Activated CD4-positive, alpha-beta memory T cell treated with anti-CD3 and anti-CD28 coated beads, Interleukin-2, amount 10 ng/mL, durations not matched to agents 7 days and 5 days (primary cell): Measurements from ENCODE around the gene SNX13. TPM values are rescaled to one million over a fixed set of nuclear protein-coding genes. Genes with fewer than 3 reads are reported as not detected.
"Not testable (repeated sequence)": the region's sequence is repeated elsewhere in the genome, so short reads cannot be mapped to it uniquely, and the experiment has no call there.

Experiments
- CTCF ChIA-PET: fragments of 350-600 bp; sonication (Branson Sonifier 250); formaldehyde crosslinking; loops from one replicate; lab custom pipeline; 2021; ENCODE audit warnings: antibody characterized with exemption, inconsistent platforms; lab: Charles Lee
- POLR2A ChIA-PET: fragments of 350-600 bp; sonication (Branson Sonifier 250); formaldehyde crosslinking; loops from one replicate; lab custom pipeline; 2021; ENCODE audit warnings: antibody characterized with exemption; lab: Charles Lee
- DNase-seq: peaks from one replicate; pipeline ENCODE4 v3.0.0-alpha.2; 2020
- H3K27ac Mint-ChIP-seq: one replicate; pipeline ENCODE4 v1.8.0; 2021; ENCODE audit warnings: mild to moderate bottlenecking, mixed read lengths
- H3K27me3 Mint-ChIP-seq: one replicate; pipeline ENCODE4 v1.8.0; 2021; ENCODE audit warnings: mixed read lengths
- H3K36me3 Mint-ChIP-seq: one replicate; pipeline ENCODE4 v1.8.0; 2021; ENCODE audit warnings: low read depth, mixed read lengths
- H3K4me1 Mint-ChIP-seq: one replicate; pipeline ENCODE4 v1.8.0; 2021; ENCODE audit warnings: mixed read lengths
- H3K4me3 Mint-ChIP-seq: one replicate; pipeline ENCODE4 v1.8.0; 2021; ENCODE audit warnings: mild to moderate bottlenecking, mixed read lengths
- H3K9me3 Mint-ChIP-seq: one replicate; pipeline ENCODE4 v1.8.0; 2021; ENCODE audit warnings: mixed read lengths
- total RNA-seq, 2 experiments: library from RNA; stranded (reverse); gene quantifications; one replicate each; pipeline ENCODE4 v1.2.3, GENCODE V29; 2021

SNX13 gene
- total RNA-seq, 2 experiments from 2014 or later = 23.8 to 25.9 TPM

DNA sequence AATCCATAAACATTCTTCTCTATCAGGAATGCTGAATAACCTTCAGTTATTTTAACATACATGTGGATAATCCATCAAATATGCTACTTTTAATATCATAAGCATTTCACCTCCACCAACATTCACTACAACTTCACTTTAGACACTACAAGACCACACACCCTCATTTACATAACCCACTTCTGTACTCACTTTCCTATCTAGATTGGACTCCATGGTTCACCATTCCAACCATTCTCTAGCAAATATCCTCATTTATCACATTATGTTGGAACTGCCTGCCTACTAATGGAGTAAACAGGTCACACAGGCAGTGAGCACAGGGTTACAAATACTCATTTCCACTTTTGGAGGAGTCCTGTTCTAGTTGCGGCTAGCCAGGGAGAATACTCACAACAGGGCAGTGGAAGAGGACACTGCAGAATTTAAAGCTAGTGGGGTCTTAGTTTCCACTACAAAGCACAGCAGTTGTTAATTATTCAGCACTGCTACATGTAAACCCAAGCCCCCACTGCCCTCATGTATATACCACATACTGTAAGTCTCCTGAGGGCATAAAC is 18.4 kb downstream of the SNX13 start:
- DNase-seq = no peak
- ChIA-PET POLR2A (no interaction called here), CTCF (no interaction called here)
- Mint-ChIP-seq H3K36me3 (no peaks in the 10 kb centered on the region), H3K27ac (no peak overlapping the region), H3K27me3 (no peaks in the 10 kb centered on the region), H3K4me3 (no peak overlapping the region), H3K4me1 (peaks cover 2% of the 10 kb centered on the region), H3K9me3 (no peaks in the 10 kb centered on the region)

DNA sequence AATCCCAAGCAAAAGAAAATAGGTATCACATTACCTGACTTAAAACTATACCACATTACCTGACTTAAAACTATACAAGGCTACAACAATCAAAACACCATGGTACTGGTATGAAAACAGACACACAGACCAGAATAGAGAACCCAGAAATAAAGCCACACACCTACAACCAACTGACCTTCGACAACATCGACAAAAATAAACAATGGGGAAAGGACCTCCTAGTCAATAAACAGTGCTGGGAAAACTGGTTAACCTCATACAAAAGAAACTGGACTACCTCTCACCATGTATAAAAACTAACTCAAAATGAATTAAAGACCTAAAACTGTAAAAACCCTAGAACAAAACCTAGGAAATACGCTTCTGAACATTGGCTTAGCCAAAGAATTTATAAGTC is 22.5 kb downstream of the SNX13 start:
- Mint-ChIP-seq H3K4me3 (no peak overlapping the region), H3K9me3 (peaks cover 2% of the 10 kb centered on the region), H3K27ac (no peak overlapping the region), H3K27me3 (no peaks in the 10 kb centered on the region), H3K36me3 (no peaks in the 10 kb centered on the region), H3K4me1 (peaks cover 2% of the 10 kb centered on the region)
- ChIA-PET POLR2A (no interaction called here), CTCF (no interaction called here)
- DNase-seq = no peak

DNA sequence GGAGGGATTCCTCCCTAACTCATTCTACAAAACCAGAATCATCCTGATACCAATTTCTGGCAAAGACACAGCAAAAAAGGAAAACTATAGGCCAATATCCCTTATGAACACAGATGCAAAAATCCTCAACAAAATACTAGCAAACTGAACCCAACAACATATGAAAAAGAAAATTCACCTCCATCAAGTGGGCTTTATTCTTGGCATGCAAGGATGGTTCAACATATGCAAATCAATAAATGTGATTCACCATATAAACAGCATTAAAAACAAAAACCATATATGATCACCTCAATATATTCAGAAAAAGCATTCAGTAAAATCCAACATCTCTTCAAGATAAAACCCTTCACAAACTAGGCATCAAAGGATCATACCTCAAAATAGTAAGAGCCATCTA is 23.5 kb downstream of the SNX13 start:
- H3K9me3 Mint-ChIP-seq = peaks cover 2% of the 10 kb centered on the region
- DNase-seq = no peak
- no peaks in the 10 kb centered on the region for H3K36me3 Mint-ChIP-seq
- H3K4me3 Mint-ChIP-seq = no peak overlapping the region
- no peaks in the 10 kb centered on the region for H3K27me3 Mint-ChIP-seq
- CTCF ChIA-PET = no interaction called here
- H3K4me1 Mint-ChIP-seq = peaks cover 2% of the 10 kb centered on the region
- H3K27ac Mint-ChIP-seq = no peak overlapping the region
- POLR2A ChIA-PET = no interaction called here

DNA sequence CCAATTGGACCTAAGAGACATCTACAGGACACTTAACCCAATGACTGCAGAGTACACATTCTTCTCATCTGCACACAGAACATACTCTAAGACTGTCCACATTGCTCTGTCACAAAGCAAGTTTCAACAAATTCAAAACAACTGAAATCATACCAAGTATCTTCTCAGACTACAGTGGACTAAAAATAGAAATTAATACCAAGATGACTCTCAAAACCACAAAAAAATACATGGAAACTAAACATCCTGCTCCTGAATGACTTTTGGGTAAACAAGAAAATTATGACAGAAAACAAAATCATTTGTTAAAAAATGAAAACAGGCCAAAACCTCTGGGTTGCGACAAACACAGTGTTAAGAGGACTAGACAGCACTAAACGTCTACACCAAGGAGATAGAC is 24.5 kb downstream of the SNX13 start:
- peaks cover 2% of the 10 kb centered on the region for H3K9me3 Mint-ChIP-seq
- POLR2A ChIA-PET = no interaction called here
- H3K36me3 Mint-ChIP-seq = peaks cover under 1% of the 10 kb centered on the region
- no peak overlapping the region for H3K27ac Mint-ChIP-seq
- no peak overlapping the region for H3K4me3 Mint-ChIP-seq
- DNase-seq = no peak
- CTCF ChIA-PET = no interaction called here
- H3K27me3 Mint-ChIP-seq = no peaks in the 10 kb centered on the region
- H3K4me1 Mint-ChIP-seq = no peaks in the 10 kb centered on the region

DNA sequence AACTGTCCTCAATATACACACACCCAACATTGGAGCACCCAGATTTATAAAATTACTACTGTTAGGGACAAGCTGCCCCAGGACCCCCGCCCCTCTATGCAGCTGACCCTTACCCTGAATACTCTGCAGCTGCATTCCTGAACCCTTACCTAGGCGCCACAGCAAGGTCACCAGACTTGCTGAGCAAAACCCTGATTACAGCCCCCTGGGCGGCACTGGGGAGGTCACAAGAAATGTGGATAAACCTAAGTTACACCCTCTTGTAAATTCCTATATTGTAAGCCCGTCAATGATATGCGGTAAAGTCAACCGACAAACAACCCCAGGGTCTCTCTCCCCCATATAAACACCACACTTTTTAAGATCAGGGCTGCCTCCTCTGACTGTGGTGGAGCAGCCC is 25.1 kb downstream of the SNX13 start:
- H3K9me3 Mint-ChIP-seq = peaks cover 9% of the 10 kb centered on the region
- H3K36me3 Mint-ChIP-seq = peaks cover 7% of the 10 kb centered on the region
- ChIA-PET POLR2A (no interaction called here), CTCF (no interaction called here)
- H3K4me3 Mint-ChIP-seq = no peak overlapping the region
- peaks cover 2% of the 10 kb centered on the region for H3K4me1 Mint-ChIP-seq
- H3K27me3 Mint-ChIP-seq = no peaks in the 10 kb centered on the region
- H3K27ac Mint-ChIP-seq = no peak overlapping the region
- no peak for DNase-seq

DNA sequence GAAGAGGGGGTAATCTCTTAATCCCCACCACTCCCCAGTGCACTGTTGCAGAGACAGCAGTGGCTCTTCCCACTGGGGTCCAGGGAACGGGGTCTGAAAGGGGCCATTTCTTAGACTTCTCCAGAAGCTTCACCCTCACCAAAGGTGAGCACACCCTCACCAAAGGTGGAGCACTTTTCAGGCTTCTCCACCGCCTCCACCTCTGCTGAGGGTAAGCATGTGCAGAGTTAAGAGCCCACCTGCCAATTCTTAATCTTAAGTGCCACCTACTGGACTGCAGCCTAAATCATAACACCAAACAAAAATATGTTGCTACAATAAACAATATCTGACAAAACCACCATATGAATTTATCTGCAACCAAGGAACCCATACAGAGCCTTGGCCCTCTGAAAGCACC is 27.0 kb downstream of the SNX13 start:
- ChIA-PET POLR2A (no interaction called here), CTCF (no interaction called here)
- Mint-ChIP-seq H3K4me3 (no peak overlapping the region), H3K36me3 (peaks cover 21% of the 10 kb centered on the region), H3K9me3 (peaks cover 16% of the 10 kb centered on the region), H3K27ac (no peak overlapping the region), H3K4me1 (peaks cover 2% of the 10 kb centered on the region), H3K27me3 (no peaks in the 10 kb centered on the region)
- no peak for DNase-seq

DNA sequence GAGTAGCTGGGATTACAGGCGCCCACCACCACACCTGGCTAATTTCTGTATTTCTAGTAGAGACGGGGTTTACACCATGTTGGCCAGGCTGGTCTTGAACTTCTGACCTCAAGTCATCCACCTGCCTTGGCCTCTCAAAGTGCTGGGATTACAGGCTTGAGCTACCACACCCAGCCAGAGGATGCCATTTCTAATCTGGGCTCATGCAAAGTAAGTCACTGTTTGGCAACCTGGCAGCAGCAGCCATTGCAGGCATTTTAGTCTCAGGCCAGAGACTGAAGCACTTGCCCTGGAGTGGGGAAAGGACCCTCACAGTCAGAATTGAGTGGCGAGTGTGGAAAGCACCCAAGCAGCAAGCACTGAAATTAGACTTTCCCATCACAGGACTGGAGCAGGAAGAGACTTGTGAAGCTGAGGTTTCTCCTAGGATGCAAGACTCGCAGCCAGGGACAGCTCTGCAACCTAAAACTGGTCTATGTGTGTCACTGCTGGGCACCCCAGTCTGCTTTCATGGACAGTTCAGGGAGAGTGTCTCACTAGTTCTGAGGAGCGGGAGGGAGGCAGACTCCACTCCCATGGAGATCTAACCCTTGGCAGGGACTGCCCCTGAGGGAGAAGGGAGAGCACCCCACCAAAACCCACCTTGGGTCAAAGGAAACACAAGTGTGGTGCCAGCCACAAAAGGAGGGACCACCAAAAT is 27.6 kb downstream of the SNX13 start:
- Mint-ChIP-seq H3K36me3 (peaks cover 27% of the 10 kb centered on the region), H3K4me3 (no peak overlapping the region), H3K27ac (no peak overlapping the region), H3K4me1 (peaks cover 2% of the 10 kb centered on the region), H3K9me3 (peaks cover 16% of the 10 kb centered on the region), H3K27me3 (no peaks in the 10 kb centered on the region)
- DNase-seq = no peak
- ChIA-PET CTCF (no interaction called here), POLR2A (no interaction called here)

DNA sequence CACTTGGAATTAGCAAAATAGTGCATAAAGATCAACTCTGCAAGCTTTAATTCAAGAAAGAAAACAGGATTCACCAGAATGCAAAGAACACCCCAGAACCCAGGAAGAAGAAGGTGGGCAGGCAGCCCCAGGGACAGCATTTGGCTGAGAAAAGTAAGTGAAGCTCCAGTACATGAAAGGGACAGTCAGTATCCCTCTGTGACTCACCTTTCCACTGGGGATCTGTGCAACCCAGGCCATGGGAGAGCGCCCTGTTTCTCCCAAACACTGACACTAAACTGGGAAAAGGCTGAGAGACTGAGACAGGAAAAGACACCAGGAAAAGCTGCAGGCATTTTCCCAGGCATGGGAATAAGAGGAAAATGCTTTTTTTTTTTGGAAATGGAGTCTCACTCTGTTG is 28.2 kb downstream of the SNX13 start:
- CTCF ChIA-PET = no interaction called here
- Mint-ChIP-seq H3K4me3 (no peak overlapping the region), H3K4me1 (peaks cover 2% of the 10 kb centered on the region), H3K36me3 (peaks cover 31% of the 10 kb centered on the region), H3K27ac (no peak overlapping the region), H3K9me3 (peaks cover 16% of the 10 kb centered on the region), H3K27me3 (no peaks in the 10 kb centered on the region)
- no peak for DNase-seq
- POLR2A ChIA-PET = no interaction called here

DNA sequence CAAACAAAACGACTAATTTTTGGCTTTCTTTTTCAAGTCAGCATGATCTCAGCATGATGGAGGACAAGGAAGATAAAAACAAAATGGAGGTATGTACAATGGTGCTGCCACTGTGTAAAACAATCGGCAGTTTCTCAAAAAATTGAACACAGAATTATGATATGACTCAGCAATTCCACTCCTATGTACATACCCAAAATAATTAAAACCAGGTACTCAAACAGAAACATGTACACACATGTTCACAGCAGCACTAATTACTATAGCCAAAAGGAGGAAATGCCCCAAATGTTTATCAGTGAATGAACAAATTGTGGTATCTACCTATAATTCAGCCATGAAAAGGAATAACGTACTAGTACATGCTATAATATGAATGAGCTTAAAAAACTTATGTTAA is 29.9 kb downstream of the SNX13 start:
- no peak for DNase-seq
- ChIA-PET CTCF (no interaction called here), POLR2A (no interaction called here)
- Mint-ChIP-seq H3K4me1 (peaks cover 4% of the 10 kb centered on the region), H3K4me3 (no peak overlapping the region), H3K27me3 (no peaks in the 10 kb centered on the region), H3K36me3 (peaks cover 32% of the 10 kb centered on the region), H3K9me3 (peaks cover 16% of the 10 kb centered on the region), H3K27ac (no peak overlapping the region)

DNA sequence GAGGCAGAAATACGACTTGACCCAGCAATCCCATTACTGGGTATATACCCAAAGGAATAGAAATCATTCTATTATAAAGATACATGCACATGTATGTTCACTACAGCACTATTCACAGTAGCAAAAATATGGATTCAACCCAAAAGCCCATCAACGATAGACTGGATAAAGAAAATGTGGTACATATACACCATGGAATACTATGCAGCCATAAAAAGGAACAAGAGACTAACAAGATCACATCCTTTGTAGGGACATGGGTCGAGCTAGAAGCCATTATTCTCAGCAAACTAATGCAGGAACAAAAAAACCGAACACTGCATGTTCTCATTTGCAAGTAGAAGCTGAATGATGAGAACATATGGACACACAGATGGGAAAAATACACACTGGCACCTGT is 31.0 kb downstream of the SNX13 start:
- H3K27me3 Mint-ChIP-seq, H3K4me3 Mint-ChIP-seq, DNase-seq, H3K27ac Mint-ChIP-seq, CTCF ChIA-PET, POLR2A ChIA-PET, H3K4me1 Mint-ChIP-seq: not testable (repeated sequence)
- H3K9me3 Mint-ChIP-seq = peaks cover 14% of the 10 kb centered on the region
- H3K36me3 Mint-ChIP-seq = peaks cover 32% of the 10 kb centered on the region

DNA sequence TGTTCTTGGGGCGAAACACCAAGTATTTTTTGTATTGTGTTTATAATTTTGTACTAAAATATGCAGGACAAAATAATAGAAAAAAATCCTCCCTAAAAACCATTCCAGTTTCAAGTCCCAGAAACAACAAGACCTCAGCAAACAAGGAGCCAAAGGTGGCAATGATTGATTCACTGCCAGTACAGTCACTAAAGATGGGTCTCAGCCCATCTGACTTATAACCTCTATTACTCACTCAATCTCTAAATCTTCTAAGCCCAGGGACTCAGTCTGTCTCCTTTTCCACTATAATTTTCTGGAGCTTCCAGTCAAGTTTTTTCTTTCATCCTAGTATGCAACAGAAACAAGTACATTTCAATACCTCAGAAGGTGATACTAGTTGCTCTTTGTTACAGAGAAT is 33.3 kb downstream of the SNX13 start:
- ChIA-PET POLR2A (no interaction called here), CTCF (no interaction called here)
- Mint-ChIP-seq H3K9me3 (peaks cover 14% of the 10 kb centered on the region), H3K4me3 (no peak overlapping the region), H3K36me3 (peaks cover 32% of the 10 kb centered on the region), H3K27ac (no peak overlapping the region), H3K27me3 (no peaks in the 10 kb centered on the region), H3K4me1 (peaks cover 10% of the 10 kb centered on the region)
- no peak for DNase-seq

DNA sequence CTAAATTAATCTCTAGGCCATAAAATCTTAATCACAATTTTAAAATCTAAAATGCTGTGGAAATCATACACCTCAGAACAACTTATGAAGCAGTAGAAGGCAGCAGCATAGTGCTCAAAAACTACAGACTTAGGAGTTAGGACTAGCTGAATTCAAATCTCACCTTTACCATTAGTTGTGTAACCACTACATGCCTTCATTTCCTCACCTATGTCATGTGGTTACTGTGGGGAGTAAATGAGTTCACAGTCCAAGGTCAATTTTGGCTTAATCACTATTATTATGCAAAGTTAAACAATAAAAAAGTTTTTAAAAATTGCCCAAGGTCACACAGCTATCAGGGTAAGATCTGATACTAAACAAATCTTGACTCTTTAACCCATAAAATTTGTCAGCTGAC is 37.0 kb downstream of the SNX13 start:
- Mint-ChIP-seq H3K4me3 (no peak overlapping the region), H3K36me3 (peaks cover 11% of the 10 kb centered on the region), H3K4me1 (peaks cover 8% of the 10 kb centered on the region), H3K9me3 (no peaks in the 10 kb centered on the region), H3K27ac (no peak overlapping the region), H3K27me3 (no peaks in the 10 kb centered on the region)
- CTCF ChIA-PET = no interaction called here
- POLR2A ChIA-PET = no interaction called here
- no peak for DNase-seq

DNA sequence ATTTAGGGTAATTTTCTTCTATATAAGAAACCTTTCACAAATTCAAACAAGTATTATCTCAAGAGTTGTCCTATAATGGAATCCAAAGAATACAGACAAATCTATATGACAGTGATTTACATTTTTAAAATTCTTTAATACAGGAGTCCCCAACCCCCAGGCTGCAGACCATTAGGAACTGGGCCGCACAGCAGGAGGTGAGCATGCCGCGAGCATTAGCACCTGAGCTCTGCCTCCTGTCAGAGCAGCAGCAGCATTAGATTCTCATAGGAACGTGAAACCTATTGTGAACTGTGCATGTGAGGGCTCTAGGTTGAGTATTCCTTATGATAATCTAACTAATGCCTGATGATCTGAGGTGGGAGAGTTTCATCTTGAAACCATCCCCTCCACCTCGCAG is 37.7 kb downstream of the SNX13 start:
- Mint-ChIP-seq H3K9me3 (no peaks in the 10 kb centered on the region), H3K4me1 (peaks cover 8% of the 10 kb centered on the region), H3K4me3 (no peak overlapping the region), H3K27ac (no peak overlapping the region), H3K27me3 (no peaks in the 10 kb centered on the region), H3K36me3 (peaks cover 5% of the 10 kb centered on the region)
- POLR2A ChIA-PET = no interaction called here
- DNase-seq = no peak
- CTCF ChIA-PET = no interaction called here

DNA sequence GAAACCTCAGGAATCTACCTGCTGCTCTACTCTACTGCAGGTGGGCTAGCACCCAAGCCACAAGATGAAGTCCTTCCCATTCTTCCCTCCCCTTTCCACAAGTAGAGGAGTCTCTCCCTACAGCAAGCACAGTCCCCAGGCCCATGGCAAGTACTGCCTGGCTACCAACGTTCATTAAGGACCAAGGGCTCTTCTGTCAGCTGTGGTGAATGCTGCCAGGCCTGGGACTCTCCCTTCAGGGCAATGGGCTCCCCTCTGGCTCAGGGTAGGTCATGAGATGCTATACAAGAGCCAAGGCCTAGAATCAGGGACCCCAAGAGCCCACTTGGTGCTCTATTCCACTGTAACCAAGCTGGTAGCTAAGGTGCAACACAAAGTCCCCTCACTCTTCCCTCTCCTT is 39.8 kb downstream of the SNX13 start:
- Mint-ChIP-seq H3K4me1 (peaks cover 6% of the 10 kb centered on the region), H3K4me3 (no peak overlapping the region), H3K36me3 (no peaks in the 10 kb centered on the region), H3K27me3 (no peaks in the 10 kb centered on the region), H3K27ac (no peak overlapping the region), H3K9me3 (no peaks in the 10 kb centered on the region)
- ChIA-PET CTCF (no interaction called here), POLR2A (no interaction called here)
- no peak for DNase-seq
